Transverse colon (tissue), 4 donors: ENCODE data around the gene CTDSP2. TPM values are rescaled to one million over a fixed set of nuclear protein-coding genes. Genes with fewer than 3 reads are reported as not detected.

Experiments used
- DNase-seq: peaks from one replicate; pipeline ENCODE4 v3.0.0-alpha.2; 2019
- H3K27ac ChIP-seq, 4 donors: fragments of 200-600 bp; sonication (generic); 2 replicates each; pipeline ENCODE4 v1.5.1; 2016 to 2018; ENCODE audit warnings: inconsistent platforms in 4 of 4
- H3K27me3 ChIP-seq: fragments of 200-600 bp; sonication (generic); 2 replicates; pipeline ENCODE4 v1.5.1; 2017; ENCODE audit warnings: inconsistent platforms
- H3K36me3 ChIP-seq, 4 donors: fragments of 200-600 bp; sonication (generic); 2 replicates each; pipeline ENCODE4 v1.5.1; 2017 to 2019; ENCODE audit warnings: inconsistent platforms in 4 of 4
- H3K4me1 ChIP-seq, 4 donors: fragments of 200-600 bp; sonication (generic); 2 replicates each; pipeline ENCODE4 v1.5.1; 2017 to 2020; ENCODE audit warnings: inconsistent platforms in 4 of 4
- H3K4me3 ChIP-seq, 4 donors: fragments of 200-600 bp; sonication (generic); 1 replicate in 1 of 4; 2 replicates in 3 of 4; pipeline versions ENCODE4 v1.5.1 to v1.6.1; 2017 to 2019; ENCODE audit warnings: inconsistent platforms in 4 of 4
- H3K9me3 ChIP-seq, 2 donors: fragments of 200-600 bp; sonication (generic); 2 replicates each; pipeline ENCODE4 v1.5.1; 2017 to 2019; ENCODE audit warnings: inconsistent platforms in 2 of 2
- CTCF ChIP-seq, 5 experiments: fragments of 200-600 bp in 3 of 5; fragments of 450-650 bp in 2 of 5; sonication (generic) in 3 of 5; IDR thresholded peaks; 1 replicate in 2 of 5; 2 replicates in 3 of 5; pipeline ENCODE4 v1.5.1; 2016 to 2017; ENCODE audit warnings: antibody characterized with exemption in 5 of 5, inconsistent platforms in 3 of 5, mild to moderate bottlenecking in 2 of 5, moderate library complexity in 1 of 5
- EP300 ChIP-seq: sonication (generic); formaldehyde crosslinking; IDR thresholded peaks from one replicate; pipeline ENCODE4 v1.6.1; 2017; ENCODE audit warnings: antibody characterized with exemption, low read depth
- POLR2A ChIP-seq: fragments of 450-650 bp; IDR thresholded peaks from one replicate; pipeline ENCODE4 v1.6.1; 2016; ENCODE audit warnings: antibody characterized with exemption, mild to moderate bottlenecking, moderate library complexity
- POLR2AphosphoS5 ChIP-seq, 3 donors: sonication (generic); formaldehyde crosslinking; IDR thresholded peaks; one replicate each; pipeline ENCODE4 v1.6.1; 2016; ENCODE audit warnings: antibody characterized with exemption in 3 of 3
- WGBS, 2 donors: methylation state at CpG; one replicate each; pipeline ENCODE4 v1.1.5; 2018; ENCODE audit warnings: low coverage in 1 of 2; 5-methylcytosine and 5-hydroxymethylcytosine counted together
- in situ Hi-C, 4 donors: fragments of 200-750 bp; cut with MboI; loops; one replicate each; pipeline versions ENCODE4 v1.15.0 to v1.15.1; 2017; ENCODE audit warnings: low sequenced_read_pairs in 3 of 4, low pct_ligation_motif_present in 1 of 4, low pct_unique_long_range_greater_than_20kb in 1 of 4
- intact Hi-C: fragments of 100-400 bp; cut with DNase I; formaldehyde crosslinking; loops from one replicate; pipeline ENCODE4 v1.15.1; 2023; ENCODE audit warnings: low total_unique reads
- total RNA-seq, 4 donors: library from RNA; depleted of rRNA; stranded (reverse); fragments of >200 nt; gene quantifications; one replicate each; pipeline ENCODE4 v1.1.0, GENCODE V29; 2016

Gene CTDSP2
- total RNA-seq, 4 donors from 2014 or later = 174 to 268 (median 231) TPM

- 94 to 100% methylated on average over 1 to 5 of the region's 5 CpGs for WGBS, 2 donors
Measured at GRCh38 chr12:57810450-57810849, 36.1 kb downstream of the CTDSP2 start.

GRCh38 chr12:57809425-57809824 is 37.1 kb downstream of the CTDSP2 start:
- in situ Hi-C loops (no loop called here), intact Hi-C loops (no loop called here)
- Histone ChIP-seq H3K9me3 (no peaks in the 10 kb centered on the region), H3K4me1 (no peaks in the 10 kb centered on the region), H3K27me3 (no peaks in the 10 kb centered on the region), H3K36me3 (peaks cover 0 to 10% (median 4%) of the 10 kb centered on the region in 4 donors), H3K4me3 (no peak overlapping the region), H3K27ac (no peak overlapping the region)
- WGBS, 2 donors = 89 to 100% methylated on average over 3 of the region's 3 CpGs
- TF ChIP-seq POLR2A = no peak
- TF ChIP-seq EP300 = no peak
- no peak for TF ChIP-seq POLR2AphosphoS5 (IDR thresholded peaks at IDR 0.05)
- no peak for TF ChIP-seq CTCF (IDR thresholded peaks at IDR 0.05)
- no peak for DNase-seq

More at GRCh38 chr12:57810450-57810849, 36.1 kb downstream of the CTDSP2 start:
- Histone ChIP-seq H3K36me3 (peaks cover 0 to 10% (median 4%) of the 10 kb centered on the region in 4 donors), H3K4me3 (no peak overlapping the region), H3K9me3 (no peaks in the 10 kb centered on the region), H3K27me3 (no peaks in the 10 kb centered on the region), H3K4me1 (no peaks in the 10 kb centered on the region), H3K27ac (no peak overlapping the region)
- TF ChIP-seq POLR2AphosphoS5 (IDR thresholded peaks at IDR 0.05) (no peak), CTCF (IDR thresholded peaks at IDR 0.05) (no peak), EP300 (no peak), POLR2A (no peak)
- in situ Hi-C loops (no loop called here), intact Hi-C loops (no loop called here)
- DNase-seq = no peak

GRCh38 chr12:57808351-57808750 is 38.2 kb downstream of the CTDSP2 start:
- H3K27me3 ChIP-seq = no peaks in the 10 kb centered on the region
- WGBS, 2 donors = 91 to 93% methylated on average over 5 of the region's 5 CpGs
- H3K36me3 ChIP-seq = peaks cover 0 to 10% (median 4%) of the 10 kb centered on the region in 4 donors
- TF ChIP-seq CTCF (IDR thresholded peaks at IDR 0.05) = no peak
- TF ChIP-seq POLR2AphosphoS5 (IDR thresholded peaks at IDR 0.05) = no peak
- TF ChIP-seq POLR2A = no peak
- TF ChIP-seq EP300 = no peak
- intact Hi-C loops (no loop called here), in situ Hi-C loops (no loop called here)
- H3K4me3 ChIP-seq = no peak overlapping the region
- H3K9me3 ChIP-seq = no peaks in the 10 kb centered on the region
- peaks cover 0 to 3% (median 0%) of the 10 kb centered on the region in 4 donors for H3K4me1 ChIP-seq
- H3K27ac ChIP-seq = no peak overlapping the region
- no peak for DNase-seq

GRCh38 chr12:57807285-57807684 is 39.2 kb downstream of the CTDSP2 start:
- Histone ChIP-seq H3K9me3 (no peaks in the 10 kb centered on the region), H3K4me3 (no peak overlapping the region), H3K27ac (no peak overlapping the region), H3K36me3 (peaks cover 0 to 10% (median 4%) of the 10 kb centered on the region in 4 donors), H3K4me1 (peaks cover 0 to 3% (median 0%) of the 10 kb centered on the region in 4 donors), H3K27me3 (no peaks in the 10 kb centered on the region)
- TF ChIP-seq EP300 = no peak
- TF ChIP-seq CTCF (IDR thresholded peaks at IDR 0.05) = no peak
- intact Hi-C loops (no loop called here), in situ Hi-C loops (no loop called here)
- no peak for DNase-seq
- WGBS, 2 donors = 89 to 90% methylated on average over 2 to 9 of the region's 9 CpGs
